Suprapubic skin (tissue), 3 donors: ENCODE measurements around the gene IGF2BP3.

Experiments used
- CTCF ChIP-seq, 2 donors: fragments of 200-600 bp in 1 of 2; fragments of 450-650 bp in 1 of 2; sonication (generic) in 1 of 2; IDR thresholded peaks; one replicate each; pipeline ENCODE4 v1.5.1; 2016 to 2019; ENCODE audit warnings: antibody characterized with exemption in 2 of 2, mild to moderate bottlenecking in 1 of 2, moderate library complexity in 1 of 2
- EP300 ChIP-seq: sonication (generic); formaldehyde crosslinking; IDR thresholded peaks from one replicate; pipeline ENCODE4 v1.6.1; 2017; ENCODE audit warnings: antibody characterized with exemption
- POLR2A ChIP-seq, 2 donors: fragments of 450-650 bp; IDR thresholded peaks; one replicate each; pipeline ENCODE4 v1.6.1; 2017; ENCODE audit warnings: antibody characterized with exemption in 2 of 2, mild to moderate bottlenecking in 2 of 2, moderate library complexity in 2 of 2

- TF ChIP-seq CTCF (IDR thresholded peaks at IDR 0.05) (no peak), EP300 (no peak), POLR2A (IDR thresholded peaks at IDR 0.05) (no peak)
Observed at GRCh38 chr7:23357190-23358093, 112.8 kb downstream of the IGF2BP3 start.
